AG09309 (cell line): ENCODE data around the gene SLAIN1.

ENCODE experiments used
- DNase-seq: peaks from one replicate; pipeline ENCODE4 v3.0.0-alpha.2; 2010; ENCODE audit warnings: low read depth
- H3K4me3 ChIP-seq: 2 replicates; pipeline ENCODE4 v1.5.1; 2011; ENCODE audit warnings: mild to moderate bottlenecking, low read depth, low read length, moderate library complexity; ENCODE audit not compliant: control insufficient read depth
- TF ChIP-seq, protein P1 (sequence below): IDR thresholded peaks from 2 replicates; pipeline ENCODE4 v1.5.1; 2011; ENCODE audit warnings: mild to moderate bottlenecking, low read depth, low read length, inconsistent platforms; ENCODE audit not compliant: insufficient read depth, control insufficient read depth; ENCODE audit errors: missing control alignments

Gene SLAIN1

GRCh38 chr13:77749344-77749880, 51.9 kb downstream of the SLAIN1 start:
- DNase-seq = no peak
- TF ChIP-seq, protein P1, sequence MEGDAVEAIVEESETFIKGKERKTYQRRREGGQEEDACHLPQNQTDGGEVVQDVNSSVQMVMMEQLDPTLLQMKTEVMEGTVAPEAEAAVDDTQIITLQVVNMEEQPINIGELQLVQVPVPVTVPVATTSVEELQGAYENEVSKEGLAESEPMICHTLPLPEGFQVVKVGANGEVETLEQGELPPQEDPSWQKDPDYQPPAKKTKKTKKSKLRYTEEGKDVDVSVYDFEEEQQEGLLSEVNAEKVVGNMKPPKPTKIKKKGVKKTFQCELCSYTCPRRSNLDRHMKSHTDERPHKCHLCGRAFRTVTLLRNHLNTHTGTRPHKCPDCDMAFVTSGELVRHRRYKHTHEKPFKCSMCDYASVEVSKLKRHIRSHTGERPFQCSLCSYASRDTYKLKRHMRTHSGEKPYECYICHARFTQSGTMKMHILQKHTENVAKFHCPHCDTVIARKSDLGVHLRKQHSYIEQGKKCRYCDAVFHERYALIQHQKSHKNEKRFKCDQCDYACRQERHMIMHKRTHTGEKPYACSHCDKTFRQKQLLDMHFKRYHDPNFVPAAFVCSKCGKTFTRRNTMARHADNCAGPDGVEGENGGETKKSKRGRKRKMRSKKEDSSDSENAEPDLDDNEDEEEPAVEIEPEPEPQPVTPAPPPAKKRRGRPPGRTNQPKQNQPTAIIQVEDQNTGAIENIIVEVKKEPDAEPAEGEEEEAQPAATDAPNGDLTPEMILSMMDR = no peak
- no peak overlapping the region for H3K4me3 ChIP-seq

GRCh38 chr13:77751513-77752456, 54.3 kb downstream of the SLAIN1 start:
- DNase-seq = no peak
- TF ChIP-seq, protein P1 = peak; percentile 68
- H3K4me3 ChIP-seq = no peak overlapping the region

DNA sequence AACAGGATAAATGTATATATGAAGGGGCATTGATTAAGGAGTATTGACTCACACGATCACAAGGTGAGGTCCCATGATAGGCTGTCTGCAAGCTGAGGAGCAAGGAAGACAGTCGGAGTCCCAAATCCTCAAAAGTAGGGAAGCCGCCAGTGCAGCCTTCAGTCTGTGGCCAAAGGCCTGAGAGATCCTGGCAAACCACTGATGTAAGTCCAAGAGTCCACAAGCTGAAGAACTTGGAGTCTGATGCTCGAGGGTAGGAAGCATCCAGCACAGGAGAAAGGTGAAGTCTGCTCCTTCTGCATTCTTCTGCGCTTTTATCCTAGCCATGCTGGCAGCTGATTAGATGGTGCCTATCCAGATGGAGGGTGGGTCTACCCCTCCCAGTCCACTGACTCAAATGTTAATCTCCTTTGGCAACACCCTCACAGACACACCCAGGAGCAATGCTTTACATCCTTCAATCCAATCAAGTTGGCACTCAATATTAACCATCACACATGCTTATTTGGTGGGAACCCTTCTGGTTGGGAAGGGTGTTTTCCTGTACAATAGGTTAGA, 55.1 kb downstream of the SLAIN1 start:
- TF ChIP-seq, protein P1 = no peak
- no peak for DNase-seq
- no peak overlapping the region for H3K4me3 ChIP-seq

GRCh38 chr13:77760893-77761292, 63.4 kb downstream of the SLAIN1 start:
- DNase-seq = no peak
- no peak overlapping the region for H3K4me3 ChIP-seq
- TF ChIP-seq, protein P1 = no peak

DNA sequence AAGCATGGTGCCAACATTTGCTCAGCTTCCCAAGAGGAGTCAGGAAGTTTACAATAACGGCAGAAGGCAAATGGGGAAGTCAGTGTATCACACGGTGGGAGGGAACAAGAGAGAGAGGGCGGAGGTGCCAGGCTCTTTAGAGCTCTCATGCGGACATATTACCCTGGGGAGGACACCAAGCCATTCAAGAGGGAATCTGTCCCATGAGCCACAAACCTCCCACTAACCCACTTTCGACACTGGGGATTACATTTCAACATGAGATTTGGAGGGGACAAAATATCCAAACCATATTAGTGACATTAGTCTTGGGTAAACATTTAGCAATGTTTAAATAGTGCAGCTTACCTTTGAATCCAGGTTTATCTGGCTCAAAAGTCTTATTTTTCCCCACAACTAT, 69.9 kb downstream of the SLAIN1 start:
- TF ChIP-seq, protein P1 = no peak
- no peak for DNase-seq
- H3K4me3 ChIP-seq = no peak overlapping the region

- DNase-seq = no peak
- TF ChIP-seq, protein P1 = no peak
- H3K4me3 ChIP-seq = no peak overlapping the region
Observed at GRCh38 chr13:77774181-77774580, 76.7 kb downstream of the SLAIN1 start.
